Nucleus accumbens (tissue), 56 donors: ENCODE data around the gene ARHGAP20.

Experiments used
- DNase-seq, 56 donors: peaks; one replicate each; lab custom pipeline; 2025; lab: John Stamatoyannopoulos, UW

ARHGAP20 gene

DNA sequence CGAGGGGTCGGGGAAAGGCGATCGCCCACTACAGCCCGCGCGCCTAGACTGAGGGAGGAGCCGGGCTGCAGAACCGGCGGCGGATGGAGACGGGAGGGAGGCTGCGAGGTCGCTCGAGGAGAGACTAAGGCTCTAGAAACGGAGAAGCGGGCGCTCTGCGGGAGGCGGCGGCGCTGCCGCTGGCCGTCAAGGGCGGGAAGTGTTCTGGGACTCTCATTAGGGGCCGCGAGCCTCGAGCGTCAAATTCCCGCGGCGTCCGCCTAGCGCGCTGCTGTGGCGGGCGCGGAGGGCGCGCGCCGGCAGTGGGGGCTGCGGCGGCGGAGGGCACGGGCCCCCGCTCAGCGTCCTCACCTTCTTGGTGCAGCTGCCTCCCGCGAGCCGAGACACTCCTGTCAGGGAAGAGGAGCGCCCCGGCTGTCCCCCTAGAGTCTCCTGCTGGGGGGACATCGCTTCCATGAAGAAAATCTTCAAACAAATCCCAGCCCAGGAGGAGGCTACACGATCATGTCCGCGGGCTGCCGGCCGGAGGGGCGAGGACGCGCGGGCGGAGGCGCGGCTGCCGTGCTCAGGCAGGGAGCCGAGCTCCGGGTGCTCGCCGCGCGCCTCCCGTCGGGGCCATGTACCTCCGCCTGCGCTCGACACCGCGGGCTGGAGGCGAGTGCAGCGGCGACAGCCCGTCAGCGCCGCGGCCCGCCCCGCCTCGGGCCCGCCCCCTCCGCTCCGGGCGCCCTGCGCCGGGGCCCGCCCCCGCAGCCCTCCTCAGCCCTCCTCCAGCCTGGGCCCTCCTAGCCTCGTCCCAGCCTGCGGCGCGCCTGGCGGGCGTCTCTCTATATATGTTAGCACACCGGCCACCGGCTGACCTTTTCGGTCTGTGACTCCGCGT is at the start of gene ARHGAP20:
ARHGAP20 (minus strand) TSS at position 662 of the 883 bp plus-strand sequence; CDS start at position 456, 206 bp downstream.
- peak in 41 of 56 donors; percentile 17 to 76 (median 54) for DNase-seq

GRCh38 chr11:110761991-110762390 is 49.8 kb upstream of the ARHGAP20 start:
- no peak for DNase-seq

DNA sequence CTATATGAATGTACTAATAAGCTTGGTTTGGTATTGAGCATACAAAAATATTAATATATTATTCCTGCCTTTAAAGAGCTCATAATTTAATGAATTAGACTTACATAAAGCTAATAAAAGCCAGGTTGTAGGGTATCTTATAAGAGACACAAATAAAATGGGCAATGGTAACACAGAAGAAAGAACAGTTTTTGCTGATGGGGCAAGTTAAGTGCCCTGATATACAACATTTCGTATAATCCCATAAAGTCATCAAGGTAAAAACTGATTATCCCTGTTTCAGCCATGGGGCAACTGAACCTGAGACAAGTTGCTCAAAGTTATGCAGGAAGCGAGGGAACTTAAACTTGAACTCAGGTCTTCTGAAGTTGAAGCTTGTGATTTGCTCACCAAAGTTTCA is 48.9 kb upstream of the ARHGAP20 start:
- no peak for DNase-seq

DNA sequence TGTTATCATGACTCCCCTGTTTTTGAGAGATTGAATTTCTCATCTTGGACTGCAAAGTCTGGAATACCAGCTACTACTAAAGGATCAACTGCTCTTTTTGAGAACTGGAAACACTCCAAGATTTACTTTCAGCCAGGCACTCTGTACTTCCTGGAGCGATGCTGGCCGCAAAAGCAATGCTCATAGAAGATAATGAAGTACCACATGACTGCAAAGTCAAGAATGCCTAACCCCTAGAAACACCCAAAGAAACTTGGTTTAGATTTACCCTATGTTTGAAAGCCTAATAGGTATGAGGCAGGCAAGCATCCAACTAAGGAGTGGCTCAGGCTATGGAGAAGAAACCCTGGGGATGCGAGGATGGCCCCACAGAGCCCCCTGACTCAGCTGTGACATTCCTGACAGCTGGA is 47.7 kb upstream of the ARHGAP20 start:
- DNase-seq = no peak

DNA sequence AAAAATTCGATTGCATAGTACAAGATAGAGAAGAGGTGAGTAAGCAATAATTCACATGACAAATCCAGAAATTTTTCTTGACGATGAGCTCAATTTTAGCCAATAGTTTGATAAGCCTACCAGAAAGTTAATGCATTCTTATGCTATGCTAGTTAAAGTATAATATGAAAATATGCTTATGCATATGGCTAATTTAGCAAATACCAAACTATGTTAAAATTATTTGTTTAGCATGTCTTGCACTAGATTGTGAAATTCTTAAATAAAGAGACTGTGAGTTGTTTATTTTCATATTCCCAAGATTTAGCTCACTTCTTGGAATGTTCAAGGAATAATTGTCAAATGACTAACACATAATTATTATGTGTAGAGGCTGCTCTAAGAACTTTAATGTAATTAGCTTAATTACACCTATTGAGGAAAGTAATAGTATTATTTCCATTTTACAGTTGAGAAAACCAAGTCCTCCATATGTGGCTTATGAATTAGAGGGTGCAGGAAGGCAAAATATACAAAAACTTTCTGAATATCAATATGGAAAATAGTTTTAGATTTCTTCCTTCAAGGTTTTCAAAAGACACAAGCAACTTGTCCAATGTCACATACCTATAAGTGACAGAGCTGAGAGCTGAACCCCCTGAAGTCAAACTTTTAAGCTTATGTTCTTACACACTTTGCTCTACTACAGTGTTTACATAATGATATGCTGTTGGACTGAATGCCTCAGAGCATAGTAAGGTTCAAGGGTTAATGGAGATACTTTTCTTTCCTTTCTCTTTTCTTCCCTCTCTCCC is 45.9 kb upstream of the ARHGAP20 start:
- DNase-seq = no peak

DNA sequence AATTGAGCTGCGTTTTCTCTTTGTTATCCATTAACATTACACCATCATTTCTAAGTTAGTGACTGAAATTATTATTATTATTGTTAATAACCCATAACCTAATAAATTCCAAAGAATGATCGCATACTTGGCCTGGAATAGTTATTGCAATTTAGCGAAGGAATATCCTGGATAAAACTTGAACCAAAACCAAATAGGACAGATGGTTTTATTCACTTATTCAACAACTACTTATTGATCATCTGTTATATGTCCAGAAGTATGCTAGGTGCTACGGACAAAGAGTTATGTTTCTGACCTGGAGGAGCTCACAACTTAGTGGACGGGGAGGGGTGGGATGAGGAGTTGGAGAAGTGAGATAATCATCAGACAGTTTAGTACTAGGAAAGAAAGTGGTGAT is 44.8 kb upstream of the ARHGAP20 start:
- no peak for DNase-seq

DNA sequence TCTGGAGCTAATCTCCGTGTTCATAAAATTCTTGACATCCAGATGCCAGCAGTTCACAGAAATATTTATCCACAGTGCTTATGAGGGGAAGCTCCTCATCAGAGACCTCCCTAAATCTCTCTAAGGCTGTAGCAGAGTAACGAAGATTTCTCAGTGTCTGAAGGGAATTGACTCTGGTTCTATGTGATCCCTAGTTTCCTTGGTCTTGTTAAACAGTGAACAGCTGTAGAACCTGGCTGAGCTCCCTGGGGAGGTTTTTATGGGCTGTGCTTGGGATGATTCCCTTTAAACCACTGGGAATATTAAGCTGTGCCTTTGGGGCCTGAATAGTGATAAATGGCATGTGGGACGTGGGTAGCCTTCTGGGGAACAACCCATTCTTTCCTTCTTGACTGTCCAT is 43.7 kb upstream of the ARHGAP20 start:
- no peak for DNase-seq

- DNase-seq = no peak
Observed at GRCh38 chr11:110752890-110753289, 40.7 kb upstream of the ARHGAP20 start.

DNA sequence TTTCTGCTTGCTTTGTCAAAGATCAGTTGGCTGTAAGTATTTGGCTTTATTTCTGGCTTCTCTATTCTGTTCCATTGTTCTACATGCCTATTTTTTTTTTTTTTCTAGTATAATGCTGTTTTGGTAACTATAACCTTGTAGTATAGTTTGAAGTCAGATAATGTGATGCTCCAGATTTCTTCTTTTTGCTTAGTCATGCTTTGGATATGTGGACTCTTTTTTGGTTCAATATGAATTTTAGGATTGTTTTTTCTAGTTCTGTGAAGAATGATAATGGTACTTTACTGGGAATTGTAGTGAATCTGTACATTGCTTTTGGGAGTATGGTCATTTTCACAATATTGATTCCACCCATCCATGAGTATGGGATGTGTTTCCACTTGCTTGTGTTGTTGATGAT is 37.9 kb upstream of the ARHGAP20 start:
- no peak for DNase-seq

DNA sequence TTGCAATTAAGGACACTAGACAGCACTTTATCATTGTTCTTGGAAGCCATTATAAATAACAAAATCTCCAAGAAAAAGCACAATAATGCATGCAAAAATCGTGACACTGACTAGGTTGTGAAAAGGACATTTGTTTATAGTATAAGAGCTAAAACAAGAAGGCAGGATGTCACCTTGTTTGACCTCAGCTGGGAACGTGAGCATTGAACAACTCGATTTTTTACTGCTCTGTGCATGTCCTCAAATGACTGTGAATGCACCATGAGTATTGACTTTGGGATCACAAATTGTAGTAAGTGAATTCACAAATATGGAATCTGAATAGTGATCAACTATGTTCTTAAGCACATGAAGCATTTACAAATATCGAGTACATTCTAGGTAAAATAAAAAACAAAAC is 35.3 kb upstream of the ARHGAP20 start:
- DNase-seq = no peak

- DNase-seq = no peak
Observed at GRCh38 chr11:110738641-110739040, 26.4 kb upstream of the ARHGAP20 start.

- no peak for DNase-seq
Observed at GRCh38 chr11:110737593-110737992, 25.4 kb upstream of the ARHGAP20 start.

DNA sequence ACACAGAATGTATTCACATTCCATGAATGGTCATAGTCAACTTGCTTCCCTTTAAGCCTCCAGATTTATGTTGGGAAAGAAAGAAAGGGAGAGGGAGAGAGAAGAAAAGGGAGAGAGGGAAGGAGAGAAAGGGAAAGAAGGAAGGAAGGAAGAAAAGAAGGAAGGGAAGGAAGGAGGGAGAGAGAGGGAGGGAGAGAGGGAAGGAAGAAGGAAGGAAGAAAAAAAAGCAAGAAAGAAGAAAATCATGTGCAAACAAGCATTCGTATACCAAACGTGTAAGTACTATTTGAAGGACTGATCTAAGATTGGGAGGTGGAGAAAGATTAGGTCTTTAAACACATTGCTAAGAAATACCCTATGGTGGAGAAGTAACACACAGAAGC is 23.9 kb upstream of the ARHGAP20 start:
- no peak for DNase-seq

DNA sequence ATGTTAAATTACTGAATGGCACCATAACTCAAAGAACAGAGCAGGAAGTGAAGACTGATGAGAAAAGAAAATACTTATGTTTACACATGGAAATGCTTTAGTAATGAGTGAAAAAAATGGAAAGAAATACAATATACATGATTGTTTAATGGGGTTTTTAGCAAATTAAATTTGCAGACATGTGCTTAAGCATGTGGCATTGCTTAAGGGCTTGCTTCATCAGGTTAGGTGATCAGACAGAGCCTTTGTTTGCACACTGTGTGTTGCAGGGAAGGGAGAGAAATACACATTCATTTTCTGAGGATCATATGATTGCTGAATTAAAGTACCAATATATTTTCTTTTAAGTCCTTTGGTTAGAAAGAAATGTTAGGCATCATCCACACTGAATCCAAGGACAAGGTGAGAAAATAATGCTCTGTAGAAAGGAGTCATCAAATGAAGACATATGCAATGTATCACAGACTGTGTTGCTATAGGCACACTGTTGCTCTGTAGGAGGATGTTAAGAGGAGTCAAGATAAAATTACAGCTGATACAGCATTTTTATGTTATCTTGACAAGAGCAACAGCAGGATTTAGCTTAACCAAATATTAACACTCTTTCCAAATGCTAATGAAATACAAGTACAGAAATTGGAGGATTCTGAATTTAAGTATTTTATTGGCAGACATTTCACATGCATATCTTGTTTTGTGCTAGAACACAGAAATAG is 23.4 kb upstream of the ARHGAP20 start:
- no peak for DNase-seq

DNA sequence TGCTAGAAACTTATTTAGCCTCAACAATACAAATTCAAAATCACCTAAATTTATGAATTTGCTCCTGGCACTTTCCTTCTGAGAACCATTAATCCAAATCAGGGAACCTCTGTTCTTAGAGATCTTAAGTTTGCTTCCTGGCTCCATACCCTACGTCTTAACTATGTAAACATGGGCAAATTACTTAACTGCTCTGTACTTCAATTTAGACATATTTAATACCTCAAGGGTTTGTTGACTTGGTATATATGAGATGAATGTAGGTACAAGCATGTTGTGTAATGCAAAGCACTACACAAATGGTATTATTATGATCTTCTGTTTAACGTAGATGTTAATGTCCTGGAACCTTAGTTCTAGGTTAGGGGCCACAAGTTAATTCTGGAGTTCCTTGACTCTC is 22.6 kb upstream of the ARHGAP20 start:
- no peak for DNase-seq

DNA sequence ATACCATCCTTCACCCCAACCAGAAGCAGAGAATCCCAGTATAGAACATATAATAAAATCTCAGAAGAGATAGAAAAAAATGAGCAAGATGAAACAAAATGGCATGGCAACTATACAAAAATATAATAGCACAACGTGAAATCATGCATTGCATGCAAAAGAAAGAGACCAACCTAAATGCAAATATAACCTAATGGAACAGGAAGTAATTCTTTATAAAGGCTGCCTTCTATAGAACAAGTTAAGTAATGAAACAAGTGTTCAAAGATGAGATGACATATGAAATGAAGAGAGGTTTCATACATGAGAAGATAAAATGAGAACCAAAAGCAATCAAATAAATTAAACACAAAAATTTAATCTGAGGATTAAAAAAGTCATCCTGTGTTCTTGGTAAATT is 18.5 kb upstream of the ARHGAP20 start:
- DNase-seq = no peak

DNA sequence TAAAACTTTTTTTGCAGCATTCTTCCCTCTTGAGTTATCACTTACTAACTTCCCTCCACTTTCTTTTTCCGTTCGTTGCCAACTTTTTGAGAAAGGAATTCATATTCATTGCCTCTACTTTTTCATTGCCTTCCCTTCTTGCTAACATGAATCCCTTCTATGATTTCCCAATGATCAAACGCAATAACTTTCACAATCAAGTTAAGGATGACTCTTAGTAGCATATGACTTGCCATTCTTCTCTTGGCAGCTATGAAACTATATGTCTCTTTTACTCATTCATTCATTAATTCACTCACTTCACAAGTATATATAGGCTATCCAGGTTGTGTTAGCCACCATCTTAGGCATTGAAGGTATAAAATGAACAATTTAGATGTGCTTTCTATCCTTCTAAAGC is 16.6 kb upstream of the ARHGAP20 start:
- no peak for DNase-seq

DNA sequence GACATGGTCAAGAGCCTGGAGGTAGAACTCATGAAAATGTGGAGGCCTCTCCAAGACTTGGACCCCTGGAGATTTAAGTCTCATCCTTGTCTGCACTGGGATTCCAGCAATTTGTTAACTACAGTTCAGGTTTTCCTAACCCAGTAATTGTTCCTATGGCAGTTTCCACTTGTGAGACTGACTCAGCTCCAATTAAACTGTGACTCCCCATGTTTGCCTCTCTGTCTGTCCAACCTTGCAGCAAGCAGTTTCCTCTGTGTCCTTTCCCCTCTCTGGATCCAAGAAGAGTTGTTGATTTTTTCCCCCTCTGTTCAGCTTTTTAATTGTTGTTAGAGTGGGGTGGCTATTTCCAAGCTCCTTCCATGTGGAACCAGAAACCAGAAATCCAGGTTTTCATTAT is 16.2 kb upstream of the ARHGAP20 start:
- DNase-seq = no peak

- DNase-seq = no peak
Observed at GRCh38 chr11:110724358-110724757, 12.1 kb upstream of the ARHGAP20 start.

DNA sequence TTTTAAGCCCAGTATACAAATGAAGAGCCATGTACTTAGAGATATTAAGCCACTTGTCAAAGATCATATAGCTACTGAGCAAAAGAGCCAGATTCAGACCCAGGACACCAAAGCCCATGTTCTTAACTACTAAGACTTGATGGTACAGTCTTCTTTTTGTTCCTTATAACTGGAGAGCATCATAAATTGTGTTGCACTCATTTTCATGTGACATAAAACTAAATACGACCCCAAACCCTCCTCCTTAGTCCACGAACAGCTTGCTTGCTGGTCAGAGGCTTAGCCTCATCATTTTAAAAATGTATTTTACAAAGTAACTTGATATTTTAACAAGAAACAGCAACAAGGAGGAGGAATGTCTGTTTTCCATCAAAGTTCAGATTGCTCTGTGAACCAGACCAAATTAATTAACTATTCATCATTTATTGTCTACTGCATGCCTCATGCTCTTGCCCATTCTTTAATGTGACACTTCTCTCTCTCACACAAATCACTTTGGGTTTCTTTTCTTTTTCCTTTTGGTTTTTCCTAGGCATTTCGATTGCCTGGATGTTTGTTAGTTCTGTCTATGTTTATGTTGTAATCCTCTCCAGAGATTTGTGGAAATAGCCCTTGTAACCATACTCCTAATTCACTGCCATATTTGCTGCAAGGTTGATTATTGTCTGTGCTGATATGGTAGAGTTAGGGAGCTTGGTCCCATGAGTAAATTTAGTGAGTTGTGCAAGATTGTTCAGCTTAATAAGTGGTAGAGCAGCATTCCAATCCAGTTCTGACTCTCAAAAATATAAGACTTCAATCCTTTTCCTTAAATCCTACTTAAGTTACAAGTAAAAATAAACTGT is 8.4 kb upstream of the ARHGAP20 start:
- DNase-seq = no peak
